Gastroesophageal sphincter (tissue), 4 donors: ENCODE data around the gene KRTAP12-3. TPM values are rescaled to one million over a fixed set of nuclear protein-coding genes. Genes with fewer than 3 reads are reported as not detected.

Source experiments
- ATAC-seq: fragments of 150-250 bp; one replicate; pipeline ENCODE4 v1.9.1; 2016; ENCODE audit warnings: mild to moderate bottlenecking, moderate library complexity
- H3K27ac ChIP-seq, 4 donors: fragments of 200-600 bp; sonication (generic) in 3 of 4; 1 replicate in 3 of 4; 2 replicates in 1 of 4; pipeline ENCODE4 v1.5.1; 2016 to 2019
- H3K27me3 ChIP-seq: fragments of 200-600 bp; sonication (generic); one replicate; pipeline ENCODE4 v1.5.1; 2019
- H3K36me3 ChIP-seq, 2 donors: fragments of 200-600 bp; sonication (generic); one replicate each; pipeline ENCODE4 v1.5.1; 2019; ENCODE audit warnings: control low read depth in 1 of 2
- H3K4me1 ChIP-seq, 3 donors: fragments of 200-600 bp; sonication (generic); 1 replicate in 2 of 3; 2 replicates in 1 of 3; pipeline ENCODE4 v1.5.1; 2016 to 2019; ENCODE audit warnings: control low read depth in 2 of 3
- H3K4me3 ChIP-seq, 2 donors: fragments of 200-600 bp; sonication (generic); one replicate each; pipeline ENCODE4 v1.5.1; 2019; ENCODE audit warnings: mild to moderate bottlenecking in 1 of 2, moderate library complexity in 1 of 2
- H3K9me3 ChIP-seq, 3 donors: fragments of 200-600 bp; sonication (generic); one replicate each; pipeline ENCODE4 v1.5.1; 2017 to 2019; ENCODE audit warnings: control low read depth in 2 of 3
- CTCF ChIP-seq, 4 experiments: fragments of 200-600 bp in 2 of 4; fragments of 450-650 bp in 2 of 4; sonication (generic) in 1 of 4; IDR thresholded peaks; one replicate each; pipeline ENCODE4 v1.5.1; 2017 to 2019; ENCODE audit warnings: antibody characterized with exemption in 4 of 4, mild to moderate bottlenecking in 2 of 4, moderate library complexity in 2 of 4
- EP300 ChIP-seq: sonication (generic); formaldehyde crosslinking; IDR thresholded peaks from one replicate; pipeline ENCODE4 v1.6.1; 2017; ENCODE audit warnings: antibody characterized with exemption, mild to moderate bottlenecking
- POLR2A ChIP-seq, 2 donors: fragments of 450-650 bp; IDR thresholded peaks; one replicate each; pipeline ENCODE4 v1.6.1; 2017; ENCODE audit warnings: antibody characterized with exemption in 2 of 2, mild to moderate bottlenecking in 2 of 2, moderate library complexity in 1 of 2
- WGBS, 2 donors: methylation state at CpG; one replicate each; pipeline ENCODE4 v1.1.5; 2018; ENCODE audit warnings: low coverage in 1 of 2; 5-methylcytosine and 5-hydroxymethylcytosine counted together
- small RNA-seq, 4 donors: library from RNA; depleted of rRNA; stranded (forward); fragments of <200 nt; gene quantifications; one replicate each; pipeline ENCODE3, GENCODE V24; 2016
- total RNA-seq, 4 donors: library from RNA; depleted of rRNA; stranded (reverse); fragments of >200 nt; gene quantifications; one replicate each; pipeline ENCODE4 v1.1.0, GENCODE V29; 2016

Gene KRTAP12-3
- total RNA-seq, 4 donors from 2014 or later: not detected

- Histone ChIP-seq H3K27ac (no peak overlapping the region), H3K36me3 (no peaks in the 10 kb centered on the region), H3K4me3 (no peak overlapping the region), H3K9me3 (no peaks in the 10 kb centered on the region), H3K4me1 (peaks cover 0 to 16% (median 0%) of the 10 kb centered on the region in 3 donors), H3K27me3 (peaks cover 99% of the 10 kb centered on the region)
- no peak for ATAC-seq
- 0% methylated on average over 4 of the region's 54 CpGs; no CpG with 5 or more reads in 1 of the 2 donors for WGBS, 2 donors
- TF ChIP-seq POLR2A (IDR thresholded peaks at IDR 0.05): no peak
- no peak for TF ChIP-seq CTCF (IDR thresholded peaks at IDR 0.05)
Measured at GRCh38 chr21:44706026-44706705, 48.4 kb downstream of the KRTAP12-3 start.

GRCh38 chr21:44706706-44707581 is 49.2 kb downstream of the KRTAP12-3 start:
- Histone ChIP-seq H3K36me3 (no peaks in the 10 kb centered on the region), H3K27me3 (peaks cover 99% of the 10 kb centered on the region), H3K4me3 (no peak overlapping the region), H3K27ac (no peak overlapping the region), H3K4me1 (peaks cover 0 to 16% (median 0%) of the 10 kb centered on the region in 3 donors), H3K9me3 (no peaks in the 10 kb centered on the region)
- ATAC-seq: no peak
- TF ChIP-seq EP300: no peak
- WGBS, 2 donors: 5% methylated on average over 14 of the region's 46 CpGs; no CpG with 5 or more reads in 1 of the 2 donors

Small RNA genes lying within 50 kb of the gene (small RNA-seq; reads per million reads assigned to genes)
- gene KRTAP12-6P: 0 reads per million in 4 donors

Other genes starting within 250 kb of the KRTAP12-3 start
- gene LRRC3, start 202.4 kb upstream of the KRTAP12-3 start, total RNA-seq: 1 to 10 TPM; 2.7 to 8.3 (median 6.7) TPM
- gene KRTAP10-1, start 117.7 kb upstream of the KRTAP12-3 start, total RNA-seq: not detected
- gene KRTAP10-2, start 106.4 kb upstream of the KRTAP12-3 start, total RNA-seq: not detected
- not detected for gene KRTAP10-3, start 99.1 kb upstream of the KRTAP12-3 start, total RNA-seq
- gene KRTAP10-4, start 84.2 kb upstream of the KRTAP12-3 start, total RNA-seq: not detected
- gene KRTAP10-5, start 77.3 kb upstream of the KRTAP12-3 start, total RNA-seq: not detected
- gene KRTAP10-6, start 65.4 kb upstream of the KRTAP12-3 start, total RNA-seq: not detected
- not detected for gene KRTAP10-7, start 57.3 kb upstream of the KRTAP12-3 start, total RNA-seq
- not detected for gene KRTAP10-8, start 45.9 kb upstream of the KRTAP12-3 start, total RNA-seq
- not detected for gene KRTAP10-9, start 30.8 kb upstream of the KRTAP12-3 start, total RNA-seq
- not detected for gene KRTAP10-10, start 20.6 kb upstream of the KRTAP12-3 start, total RNA-seq
- not detected for gene KRTAP10-11, start 11.5 kb upstream of the KRTAP12-3 start, total RNA-seq
- gene KRTAP12-4, start 3.3 kb upstream of the KRTAP12-3 start, total RNA-seq: not detected
- gene KRTAP12-2, start 9.0 kb downstream of the KRTAP12-3 start, total RNA-seq: not detected
- not detected for gene KRTAP12-1, start 24.2 kb downstream of the KRTAP12-3 start, total RNA-seq
- gene KRTAP10-12, start 39.2 kb downstream of the KRTAP12-3 start, total RNA-seq: not detected
- not detected for gene TSPEAR, start 53.6 kb downstream of the KRTAP12-3 start, total RNA-seq
- gene UBE2G2, start 143.9 kb downstream of the KRTAP12-3 start, total RNA-seq: 10 to 100 TPM; 48.3 to 93.4 (median 83.9) TPM
- 10 to 100 TPM; 41.7 to 56.2 (median 53.7) TPM for gene SUMO3, start 160.1 kb downstream of the KRTAP12-3 start, total RNA-seq
- gene PTTG1IP, start 215.8 kb downstream of the KRTAP12-3 start, total RNA-seq: 100 to 1,000 TPM; 217 to 419 (median 313) TPM